GM23248 (cell line): ENCODE results near the gene TMEM247. TPM values are rescaled to one million over a fixed set of nuclear protein-coding genes. Genes with fewer than 3 reads are reported as not detected.

ENCODE experiments used
- DNase-seq: peaks from one replicate; pipeline ENCODE4 v3.0.0-alpha.2; 2015
- H2AFZ ChIP-seq: fragments of 200-600 bp; sonication (generic); 2 replicates; pipeline ENCODE4 v1.6.1; 2016; ENCODE audit warnings: antibody characterized with exemption
- H3F3A ChIP-seq: fragments of 200-600 bp; sonication (generic); 2 replicates; pipeline ENCODE4 v1.6.1; 2016; ENCODE audit warnings: mild to moderate bottlenecking, antibody characterized with exemption, mixed run types; ENCODE audit not compliant: insufficient read depth
- H3K27ac ChIP-seq: fragments of 200-600 bp; sonication (generic); 2 replicates; pipeline ENCODE4 v1.5.1; 2016; ENCODE audit warnings: mild to moderate bottlenecking
- H3K27me3 ChIP-seq: fragments of 200-600 bp; sonication (generic); replicated peaks from 2 replicates; pipeline ENCODE4 v1.6.1; 2016; ENCODE audit warnings: mild to moderate bottlenecking; ENCODE audit not compliant: insufficient read depth
- H3K36me3 ChIP-seq: fragments of 200-600 bp; sonication (generic); 2 replicates; pipeline ENCODE4 v1.6.1; 2016; ENCODE audit warnings: low read depth, mild to moderate bottlenecking
- H3K4me1 ChIP-seq: fragments of 200-600 bp; sonication (generic); 2 replicates; pipeline ENCODE4 v1.6.1; 2016; ENCODE audit warnings: mild to moderate bottlenecking; ENCODE audit not compliant: insufficient read depth
- H3K4me2 ChIP-seq: fragments of 200-600 bp; sonication (generic); one replicate; pipeline ENCODE4 v1.6.1; 2016; ENCODE audit warnings: mild to moderate bottlenecking; ENCODE audit not compliant: unreplicated experiment
- H3K4me3 ChIP-seq: fragments of 200-600 bp; sonication (generic); 2 replicates; pipeline ENCODE4 v1.5.1; 2016; ENCODE audit warnings: mild to moderate bottlenecking
- H3K79me2 ChIP-seq: fragments of 200-600 bp; sonication (generic); 2 replicates; pipeline ENCODE4 v1.6.1; 2016; ENCODE audit warnings: mild to moderate bottlenecking; ENCODE audit not compliant: insufficient read depth
- H3K9ac ChIP-seq: fragments of 200-600 bp; sonication (generic); 2 replicates; pipeline ENCODE4 v1.6.1; 2016; ENCODE audit warnings: mild to moderate bottlenecking
- H3K9me2 ChIP-seq: fragments of 200-600 bp; sonication (generic); 2 replicates; pipeline ENCODE4 v1.6.1; 2016; ENCODE audit warnings: mixed run types, mild to moderate bottlenecking, moderate library complexity; ENCODE audit not compliant: insufficient read depth
- H3K9me3 ChIP-seq: fragments of 200-600 bp; sonication (generic); one replicate; pipeline ENCODE4 v1.6.1; 2017; ENCODE audit warnings: low read depth
- H4K20me1 ChIP-seq: fragments of 200-600 bp; sonication (generic); 2 replicates; pipeline ENCODE4 v1.6.0; 2016; ENCODE audit not compliant: insufficient read depth
- EZH2 ChIP-seq: fragments of 200-600 bp; sonication (generic); IDR thresholded peaks from 2 replicates; pipeline ENCODE4 v1.6.1; 2018; ENCODE audit warnings: antibody characterized with exemption, mild to moderate bottlenecking; ENCODE audit not compliant: insufficient read depth, poor library complexity, severe bottlenecking
- EZH2phosphoT487 ChIP-seq: fragments of 200-600 bp; sonication (generic); IDR thresholded peaks from 2 replicates; pipeline ENCODE4 v1.6.1; 2018; ENCODE audit warnings: antibody characterized with exemption, moderate library complexity, mild to moderate bottlenecking, low read depth; ENCODE audit not compliant: insufficient read depth
- WGBS, 2 experiments: methylation state at CpG; one replicate each; pipeline ENCODE4 v1.1.6; 2015 to 2017; ENCODE audit warnings: low lambda C conversion rate in 2 of 2, low coverage in 1 of 2; ENCODE audit errors: missing lambda C conversion rate in 2 of 2; 5-methylcytosine and 5-hydroxymethylcytosine counted together
- in situ Hi-C: fragments of 300-500 bp; cut with MboI; formaldehyde crosslinking; loops from 2 replicates; pipeline ENCODE4 v1.15.0; 2020
- polyA plus RNA-seq: library from polyadenylated mRNA; unstranded; fragments of >200 nt; fragmentation: Nextera tagmentation; extraction: Ambion mirVana; gene quantifications from 2 replicates; pipeline ENCODE4 v1.2.1, GENCODE V29; 2016
- total RNA-seq: library from RNA; depleted of rRNA; stranded (reverse); fragments of >200 nt; shearing (Covaris generic); gene quantifications from 2 replicates; pipeline ENCODE4 v1.2.3, GENCODE V29; 2014

Gene TMEM247
- total and polyA plus RNA-seq, 2 experiments from 2014 or later: not detected

DNA sequence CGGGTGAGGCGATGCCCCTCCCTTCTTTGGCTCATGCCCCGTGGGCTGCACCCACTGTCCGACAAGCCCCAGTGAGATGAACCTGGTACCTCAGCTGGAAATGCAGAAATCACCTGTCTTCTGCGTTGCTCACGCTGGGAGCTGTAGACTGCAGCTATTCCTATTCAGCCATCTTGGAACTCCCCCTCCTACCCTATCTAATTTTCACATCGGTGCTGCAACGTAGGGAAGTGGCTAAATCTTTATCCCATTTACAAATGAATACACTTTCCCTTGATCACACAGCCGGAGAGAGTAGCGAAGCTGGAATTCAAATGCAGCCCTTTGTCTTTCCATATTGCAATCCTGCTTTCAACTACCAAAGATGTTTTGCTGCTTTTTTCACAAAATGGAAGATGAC lies 1.4 kb upstream of the TMEM247 start:
- no peaks in the 10 kb centered on the region for H3K9me2 ChIP-seq
- peaks cover 15% of the 10 kb centered on the region for H3F3A ChIP-seq
- no peaks in the 10 kb centered on the region for H3K27me3 ChIP-seq
- DNase-seq: no peak
- no peak overlapping the region for H3K9ac ChIP-seq
- H4K20me1 ChIP-seq: no peaks in the 10 kb centered on the region
- H3K79me2 ChIP-seq: no peaks in the 10 kb centered on the region
- H3K9me3 ChIP-seq: no peaks in the 10 kb centered on the region
- WGBS, 2 experiments: 77 to 80% methylated on average over 10 of the region's 10 CpGs
- no peaks in the 10 kb centered on the region for H3K36me3 ChIP-seq
- no peak overlapping the region for H3K4me3 ChIP-seq
- in situ Hi-C loops: no loop called here
- TF ChIP-seq EZH2: no peak
- no peak for TF ChIP-seq EZH2phosphoT487
- peaks cover 13% of the 10 kb centered on the region for H3K4me1 ChIP-seq
- H3K4me2 ChIP-seq: no peak overlapping the region
- H2AFZ ChIP-seq: no peak overlapping the region
- no peak overlapping the region for H3K27ac ChIP-seq

DNA sequence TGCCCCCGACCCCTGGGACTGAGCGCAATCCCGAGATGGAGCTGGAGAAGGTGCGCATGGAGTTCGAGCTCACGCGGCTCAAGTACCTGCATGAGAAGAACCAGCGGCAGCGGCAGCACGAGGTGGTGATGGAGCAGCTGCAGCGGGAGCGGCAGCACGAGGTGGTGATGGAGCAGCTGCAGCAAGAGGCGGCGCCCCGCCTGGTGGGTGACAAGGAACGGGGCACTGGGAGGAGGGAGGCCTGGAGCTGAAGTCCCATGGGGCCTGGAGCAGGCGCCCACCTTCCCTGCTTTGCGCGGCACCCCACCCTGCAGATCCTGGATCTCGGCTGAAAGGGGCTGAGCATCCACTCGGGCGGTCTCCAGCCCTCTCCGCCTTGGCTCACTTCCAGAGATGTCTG lies 1.2 kb downstream of the TMEM247 start:
- TF ChIP-seq EZH2phosphoT487 (no peak), EZH2 (no peak)
- Histone ChIP-seq H3K79me2 (no peaks in the 10 kb centered on the region), H3K4me3 (no peak overlapping the region), H3K36me3 (no peaks in the 10 kb centered on the region), H4K20me1 (no peaks in the 10 kb centered on the region), H3K27ac (no peak overlapping the region), H3K9me2 (no peaks in the 10 kb centered on the region), H3K9ac (no peak overlapping the region), H2AFZ (no peak overlapping the region), H3K4me2 (no peak overlapping the region), H3K27me3 (no peaks in the 10 kb centered on the region), H3K9me3 (no peaks in the 10 kb centered on the region), H3F3A (peaks cover 15% of the 10 kb centered on the region), H3K4me1 (peaks cover 13% of the 10 kb centered on the region)
- WGBS, 2 experiments: 86 to 89% methylated on average over 14 to 24 of the region's 24 CpGs
- in situ Hi-C loops: no loop called here
- DNase-seq: no peak

DNA sequence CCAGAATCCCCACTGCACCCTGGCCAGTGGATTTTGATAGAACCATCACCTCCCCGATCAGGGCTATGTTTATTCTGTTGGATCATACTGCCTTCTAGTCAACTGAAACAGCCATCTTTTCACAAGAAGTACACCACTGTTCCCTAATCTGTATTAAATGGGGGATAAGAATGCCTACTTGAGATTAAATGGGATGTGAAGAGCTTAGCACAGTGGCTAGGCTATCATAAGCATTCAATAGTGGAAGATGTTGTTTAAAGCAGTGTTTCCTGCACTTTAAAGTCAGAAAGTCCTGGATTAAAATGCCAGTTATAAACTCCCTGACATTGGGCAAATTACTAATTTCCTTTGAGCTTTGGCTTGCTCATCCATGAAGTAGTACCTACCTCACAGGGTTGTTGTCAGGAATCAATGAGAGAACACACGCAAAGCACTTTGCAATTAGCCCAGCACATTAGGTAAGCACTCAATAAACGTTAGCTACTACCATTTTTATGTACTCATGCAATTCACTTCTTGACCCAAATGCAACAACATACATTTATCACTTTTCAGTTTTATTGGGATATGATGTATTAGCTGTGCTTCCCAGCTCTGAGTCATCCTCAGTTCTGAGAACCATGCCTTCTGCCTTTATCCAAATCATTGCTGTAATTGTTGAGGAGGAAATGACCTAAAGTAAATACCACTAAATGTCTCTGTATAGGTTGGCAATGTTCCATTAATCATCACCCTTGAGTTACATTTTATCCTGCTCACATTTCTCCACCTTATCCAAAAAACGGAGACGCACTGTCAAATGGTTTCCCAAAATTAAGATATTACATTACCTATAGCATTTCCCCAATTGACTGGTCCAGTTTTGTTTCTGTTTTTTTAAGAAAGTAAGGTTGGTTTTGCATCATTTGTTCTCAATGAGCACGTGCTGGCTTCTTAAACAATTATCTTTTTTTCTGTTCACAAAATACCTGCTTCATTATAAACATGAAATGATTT lies 2.1 kb downstream of the TMEM247 start:
- TF ChIP-seq EZH2 (no peak), EZH2phosphoT487 (no peak)
- H2AFZ ChIP-seq: no peak overlapping the region
- peaks cover 13% of the 10 kb centered on the region for H3K4me1 ChIP-seq
- no peak overlapping the region for H3K4me3 ChIP-seq
- no peak overlapping the region for H3K9ac ChIP-seq
- H3K4me2 ChIP-seq: no peak overlapping the region
- H3F3A ChIP-seq: peaks cover 16% of the 10 kb centered on the region
- no peaks in the 10 kb centered on the region for H3K9me3 ChIP-seq
- in situ Hi-C loops: no loop called here
- H3K9me2 ChIP-seq: no peaks in the 10 kb centered on the region
- no peaks in the 10 kb centered on the region for H4K20me1 ChIP-seq
- 67 to 68% methylated on average over 6 of the region's 6 CpGs for WGBS, 2 experiments
- peak; percentile 81 for DNase-seq
- no peak overlapping the region for H3K27ac ChIP-seq
- no peaks in the 10 kb centered on the region for H3K27me3 ChIP-seq
- H3K36me3 ChIP-seq: no peaks in the 10 kb centered on the region
- no peaks in the 10 kb centered on the region for H3K79me2 ChIP-seq

DNA sequence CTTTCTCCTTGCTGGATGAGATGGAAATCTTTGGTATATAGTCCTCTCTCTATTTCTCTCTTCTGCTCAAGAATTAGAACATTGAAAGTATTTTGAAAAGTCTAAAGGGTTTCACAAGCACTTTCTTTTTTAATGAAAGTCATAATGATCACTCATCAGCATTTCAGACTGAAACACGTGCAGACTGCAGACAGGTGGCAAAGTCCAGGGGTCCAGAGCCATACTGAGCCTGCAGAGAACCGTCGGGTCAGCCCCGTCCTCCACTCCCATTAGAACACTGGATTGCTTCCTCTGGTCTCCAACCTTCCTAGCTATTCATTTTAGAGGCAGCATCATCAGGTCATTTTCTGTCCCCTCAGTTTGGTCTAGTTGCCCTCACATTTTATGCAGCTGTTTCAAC lies 3.1 kb downstream of the TMEM247 start:
- H3K9me3 ChIP-seq: no peaks in the 10 kb centered on the region
- H3K4me2 ChIP-seq: no peak overlapping the region
- DNase-seq: no peak
- TF ChIP-seq EZH2phosphoT487 (no peak), EZH2 (no peak)
- no peaks in the 10 kb centered on the region for H3K9me2 ChIP-seq
- H3K36me3 ChIP-seq: no peaks in the 10 kb centered on the region
- 78 to 81% methylated on average over 4 of the region's 4 CpGs for WGBS, 2 experiments
- in situ Hi-C loops: no loop called here
- no peaks in the 10 kb centered on the region for H3K79me2 ChIP-seq
- H3K9ac ChIP-seq: no peak overlapping the region
- H2AFZ ChIP-seq: no peak overlapping the region
- H3K27me3 ChIP-seq: no peaks in the 10 kb centered on the region
- no peaks in the 10 kb centered on the region for H4K20me1 ChIP-seq
- H3F3A ChIP-seq: peaks cover 26% of the 10 kb centered on the region
- peaks cover 15% of the 10 kb centered on the region for H3K4me1 ChIP-seq
- no peak overlapping the region for H3K4me3 ChIP-seq
- no peak overlapping the region for H3K27ac ChIP-seq
